ENCODE measurements around the gene RAB44. TPM values are rescaled to one million over a fixed set of nuclear protein-coding genes. Genes with fewer than 3 reads are reported as not detected.

RAB44 gene
- total RNA-seq, 2 donors from 2014 or later, result 0.33 to 0.42 TPM

- intact Hi-C loops (cut with DNase I), result loop anchor here in 1 of 2 donors (5.0 kb wide), 2 partner anchors 43 to 62 kb away; no protein-coding TSS in a partner anchor
- DNase-seq (ENCODE audit: low spot score), result no peak
These were observed 13.8 kb upstream of the RAB44 start for GRCh38 chr6:36683656-36684446.

- intact Hi-C loops (cut with DNase I), result loop anchor here in 1 of 2 donors (5.0 kb wide), 2 partner anchors 43 to 62 kb away; no protein-coding TSS in a partner anchor
- DNase-seq (ENCODE audit: low spot score), result no peak
These were observed 13.2 kb upstream of the RAB44 start for GRCh38 chr6:36684447-36684812.

- intact Hi-C loops (cut with DNase I), result no loop called here
- DNase-seq (ENCODE audit: low spot score), result no peak
These were observed 12.3 kb upstream of the RAB44 start for GRCh38 chr6:36685166-36685924.

DNA sequence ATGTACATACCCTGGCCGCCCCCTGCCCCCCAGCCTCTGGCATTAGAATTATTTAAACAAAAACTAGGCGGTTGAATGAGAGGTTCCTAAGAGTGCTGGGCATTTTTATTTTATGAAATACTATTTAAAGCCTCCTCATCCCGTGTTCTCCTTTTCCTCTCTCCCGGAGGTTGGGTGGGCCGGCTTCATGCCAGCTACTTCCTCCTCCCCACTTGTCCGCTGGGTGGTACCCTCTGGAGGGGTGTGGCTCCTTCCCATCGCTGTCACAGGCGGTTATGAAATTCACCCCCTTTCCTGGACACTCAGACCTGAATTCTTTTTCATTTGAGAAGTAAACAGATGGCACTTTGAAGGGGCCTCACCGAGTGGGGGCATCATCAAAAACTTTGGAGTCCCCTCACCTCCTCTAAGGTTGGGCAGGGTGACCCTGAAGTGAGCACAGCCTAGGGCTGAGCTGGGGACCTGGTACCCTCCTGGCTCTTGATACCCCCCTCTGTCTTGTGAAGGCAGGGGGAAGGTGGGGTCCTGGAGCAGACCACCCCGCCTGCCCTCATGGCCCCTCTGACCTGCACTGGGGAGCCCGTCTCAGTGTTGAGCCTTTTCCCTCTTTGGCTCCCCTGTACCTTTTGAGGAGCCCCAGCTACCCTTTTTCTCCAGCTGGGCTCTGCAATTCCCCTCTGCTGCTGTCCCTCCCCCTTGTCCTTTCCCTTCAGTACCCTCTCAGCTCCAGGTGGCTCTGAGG is 11.5 kb upstream of the RAB44 start:
- DNase-seq (ENCODE audit: low spot score), result peak; percentile 86
- intact Hi-C loops (cut with DNase I), result no loop called here

- intact Hi-C loops (cut with DNase I), result no loop called here
- DNase-seq (ENCODE audit: low spot score), result no peak
These were observed 10.7 kb upstream of the RAB44 start for GRCh38 chr6:36686668-36687513.

GRCh38 chr6:36688063-36688738 is 9.4 kb upstream of the RAB44 start:
- DNase-seq (ENCODE audit: low spot score), result no peak
- intact Hi-C loops (cut with DNase I), result no loop called here

DNA sequence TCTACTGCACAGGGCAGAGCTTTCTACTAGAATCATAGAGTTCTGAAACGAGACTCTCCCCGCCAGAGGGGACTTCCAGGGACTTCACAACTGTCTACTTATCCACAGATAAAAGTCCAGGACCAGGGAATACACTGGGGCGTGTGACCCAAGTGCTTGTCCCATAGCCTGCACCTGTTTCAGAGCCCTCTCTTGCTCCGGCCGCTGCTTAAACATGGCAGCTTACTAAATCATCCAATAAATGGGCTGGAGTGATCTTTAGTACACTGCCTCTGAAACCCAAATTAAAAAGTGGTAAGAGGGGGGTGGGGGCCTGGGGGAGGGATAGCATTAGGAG is 8.9 kb upstream of the RAB44 start:
- intact Hi-C loops (cut with DNase I), result no loop called here
- no peak for DNase-seq (ENCODE audit: low spot score)

DNA sequence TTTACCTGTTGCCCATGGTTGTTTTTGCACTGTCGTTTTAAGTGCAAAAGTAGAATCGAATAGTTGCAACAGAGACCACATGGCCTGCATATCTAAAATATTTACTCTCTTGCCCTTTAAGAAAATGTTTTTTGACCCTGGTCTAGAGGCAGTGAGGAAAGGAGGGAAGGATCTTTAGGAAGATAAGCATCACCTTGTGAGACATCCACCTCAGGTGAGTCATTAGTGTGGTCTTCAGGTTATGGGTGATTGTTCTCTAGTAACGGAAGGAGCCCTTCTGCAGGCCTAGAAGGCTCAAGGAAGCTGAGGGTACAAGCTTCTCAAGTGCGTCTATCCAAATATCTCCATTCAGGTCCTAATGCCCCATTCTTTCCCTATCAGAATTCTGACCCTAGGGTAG is 6.6 kb upstream of the RAB44 start:
- intact Hi-C loops (cut with DNase I), result no loop called here
- DNase-seq (ENCODE audit: low spot score), result no peak

GRCh38 chr6:36691612-36692011 is 6.0 kb upstream of the RAB44 start:
- intact Hi-C loops (cut with DNase I), result no loop called here
- no peak for DNase-seq (ENCODE audit: low spot score)

DNA sequence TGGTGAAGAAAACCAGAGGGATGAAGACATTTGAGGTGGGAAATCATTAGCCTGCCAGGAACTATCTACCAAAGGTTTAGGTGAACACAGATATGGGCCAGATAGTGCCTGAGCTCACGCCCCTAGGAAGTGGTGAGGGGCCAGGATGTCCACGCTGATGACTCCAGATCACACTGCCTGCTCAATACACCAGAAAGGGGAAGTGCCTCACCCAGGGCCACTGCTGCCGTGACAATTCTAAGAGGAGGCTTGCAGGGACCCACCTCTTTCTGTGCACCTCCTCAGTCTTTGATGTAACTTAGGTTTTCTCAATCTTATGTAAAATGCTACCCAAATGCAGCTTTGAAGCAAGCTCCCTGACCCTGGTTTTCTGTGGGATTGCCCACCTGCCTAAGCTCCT is 5.4 kb upstream of the RAB44 start:
- intact Hi-C loops (cut with DNase I), result no loop called here

GRCh38 chr6:36692861-36693702 is 4.5 kb upstream of the RAB44 start:
- intact Hi-C loops (cut with DNase I), result no loop called here
- no peak for DNase-seq (ENCODE audit: low spot score)

More for the DNA sequence above, 5.4 kb upstream of the RAB44 start:
- no peak for DNase-seq (ENCODE audit: low spot score)

DNA sequence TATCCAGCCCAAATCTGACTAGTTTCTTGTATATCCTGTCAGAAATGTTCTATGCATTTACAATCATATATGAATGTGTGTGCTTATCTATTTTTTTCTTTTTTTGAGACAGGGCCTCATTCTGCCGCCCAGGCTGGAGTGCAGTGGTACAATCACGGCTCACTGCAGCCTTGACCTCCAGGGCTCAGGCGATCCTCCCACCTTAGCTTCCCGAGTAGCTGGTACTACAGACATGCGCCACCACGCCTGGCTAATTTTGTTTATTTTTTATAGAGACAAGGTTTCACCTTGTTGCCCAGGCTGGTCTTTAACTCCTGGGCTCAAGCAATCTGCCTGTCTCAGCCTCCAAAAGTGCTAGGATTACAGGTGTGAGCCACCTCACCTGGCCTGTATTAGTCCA is 3.0 kb upstream of the RAB44 start:
- no peak for DNase-seq (ENCODE audit: low spot score)
- intact Hi-C loops (cut with DNase I), result no loop called here

GRCh38 chr6:36695414-36695813 is 2.2 kb upstream of the RAB44 start:
- intact Hi-C loops (cut with DNase I), result no loop called here
- no peak for DNase-seq (ENCODE audit: low spot score)

- intact Hi-C loops (cut with DNase I), result no loop called here
- no peak for DNase-seq (ENCODE audit: low spot score)
These were observed 570 bp downstream of the RAB44 start for GRCh38 chr6:36698196-36698595.

GRCh38 chr6:36698871-36699271 is 1.2 kb downstream of the RAB44 start:
- no peak for DNase-seq (ENCODE audit: low spot score)

GRCh38 chr6:36699348-36699747 is 1.7 kb downstream of the RAB44 start:
- no peak for DNase-seq (ENCODE audit: low spot score)
- intact Hi-C loops (cut with DNase I), result no loop called here

More at GRCh38 chr6:36698871-36699271, 1.2 kb downstream of the RAB44 start:
- intact Hi-C loops (cut with DNase I), result no loop called here

DNA sequence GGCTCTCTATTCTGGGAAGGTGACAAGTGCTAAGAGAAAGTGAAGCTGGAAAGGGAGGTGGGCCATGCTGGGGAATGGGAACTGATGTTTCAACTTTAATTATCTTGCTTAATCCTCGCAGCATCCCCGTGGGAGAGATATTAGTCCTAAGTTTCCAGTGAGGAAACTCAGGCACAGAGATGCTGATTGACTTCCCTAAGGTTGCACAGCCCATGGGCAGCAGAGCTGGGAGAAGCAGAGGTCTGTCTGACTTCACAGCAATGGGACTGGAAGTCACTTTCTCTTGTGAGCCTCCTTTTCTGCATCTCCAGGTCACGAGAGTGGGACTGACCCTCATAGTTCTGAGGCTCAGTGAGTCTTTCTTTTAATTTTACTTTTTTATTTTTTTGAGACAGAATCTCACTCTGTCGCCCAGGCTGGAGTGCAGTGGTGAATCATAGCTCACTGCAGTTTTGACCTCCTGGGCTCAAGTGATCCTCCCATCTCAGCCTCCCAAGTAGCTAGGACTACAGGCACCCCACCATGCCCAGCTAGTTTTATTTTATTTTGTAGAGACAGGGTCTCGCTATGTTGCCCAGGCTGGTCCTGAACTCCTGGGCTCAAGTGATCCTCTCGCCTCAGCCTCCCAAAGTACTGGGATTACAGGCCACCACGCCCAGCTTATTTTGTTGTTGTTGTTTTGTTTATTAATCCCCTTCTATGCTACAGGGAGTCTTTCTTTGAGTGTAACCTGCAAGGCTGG is 2.6 kb downstream of the RAB44 start:
- DNase-seq (ENCODE audit: low spot score), result peak; percentile 18
- intact Hi-C loops (cut with DNase I), result loop anchor here in 1 of 2 donors (5.0 kb wide), 1 partner anchor 52 kb away; no protein-coding TSS in a partner anchor
